Esophagus muscularis mucosa (tissue), 4 donors: ENCODE results near the gene CELF4. TPM values are rescaled to one million over a fixed set of nuclear protein-coding genes. Genes with fewer than 3 reads are reported as not detected.

Experiments
- DNase-seq: peaks from one replicate; pipeline ENCODE4 v3.0.0-alpha.2; 2017; ENCODE audit errors: extremely low spot score
- H3K27ac ChIP-seq, 4 donors: fragments of 200-600 bp; sonication (generic); replicated peaks in 1 of 4; 1 replicate in 3 of 4; 2 replicates in 1 of 4; pipeline ENCODE4 v1.5.1; 2016 to 2019; ENCODE audit warnings: mild to moderate bottlenecking in 1 of 4
- H3K27me3 ChIP-seq, 4 donors: fragments of 200-600 bp; sonication (generic); one replicate each; pipeline versions ENCODE4 v1.5.1 to v1.6.0; 2016 to 2019
- H3K36me3 ChIP-seq, 4 donors: fragments of 200-600 bp; sonication (generic); one replicate each; pipeline ENCODE4 v1.5.1; 2016 to 2019
- H3K4me1 ChIP-seq, 4 donors: fragments of 200-600 bp; sonication (generic); one replicate each; pipeline ENCODE4 v1.5.1; 2016 to 2019
- H3K4me3 ChIP-seq, 4 donors: fragments of 200-600 bp; sonication (generic); 1 replicate in 2 of 4; 2 replicates in 2 of 4; pipeline ENCODE4 v1.5.1; 2016 to 2019; ENCODE audit warnings: mild to moderate bottlenecking in 4 of 4, moderate library complexity in 1 of 4
- H3K9me3 ChIP-seq, 4 donors: fragments of 200-600 bp; sonication (generic); 1 replicate in 3 of 4; 2 replicates in 1 of 4; pipeline ENCODE4 v1.5.1; 2016 to 2019
- EP300 ChIP-seq: sonication (generic); formaldehyde crosslinking; IDR thresholded peaks from one replicate; pipeline ENCODE4 v1.6.1; 2017; ENCODE audit warnings: antibody characterized with exemption
- POLR2A ChIP-seq: fragments of 450-650 bp; IDR thresholded peaks from one replicate; pipeline ENCODE4 v1.6.1; 2017; ENCODE audit warnings: antibody characterized with exemption, moderate library complexity, mild to moderate bottlenecking, low read depth
- POLR2AphosphoS5 ChIP-seq, 2 donors: sonication (generic); formaldehyde crosslinking; IDR thresholded peaks; one replicate each; pipeline ENCODE4 v1.6.1; 2017; ENCODE audit warnings: antibody characterized with exemption in 2 of 2
- WGBS: methylation state at CpG from one replicate; pipeline ENCODE4 v1.1.5; 2018; 5-methylcytosine and 5-hydroxymethylcytosine counted together
- intact Hi-C: fragments of 100-400 bp; cut with DNase I; formaldehyde crosslinking; loops from one replicate; pipeline ENCODE4 v1.15.1; 2023
- total RNA-seq, 4 donors: library from RNA; depleted of rRNA; stranded (reverse); fragments of >200 nt; gene quantifications; one replicate each; pipeline versions ENCODE4 v1.1.0 to v1.2.1, GENCODE V29; 2016
- TF ChIP-seq, protein P1 (sequence below), 3 experiments: fragments of 200-600 bp in 2 of 3; fragments of 450-650 bp in 1 of 3; sonication (generic) in 2 of 3; IDR thresholded peaks; one replicate each; pipeline ENCODE4 v1.5.1; 2017 to 2019; ENCODE audit warnings: antibody characterized with exemption in 3 of 3, mild to moderate bottlenecking in 2 of 3, moderate library complexity in 1 of 3

The CELF4 gene
- total RNA-seq, 4 donors from 2014 or later = 0.86 to 1.8 (median 1.7) TPM

DNA sequence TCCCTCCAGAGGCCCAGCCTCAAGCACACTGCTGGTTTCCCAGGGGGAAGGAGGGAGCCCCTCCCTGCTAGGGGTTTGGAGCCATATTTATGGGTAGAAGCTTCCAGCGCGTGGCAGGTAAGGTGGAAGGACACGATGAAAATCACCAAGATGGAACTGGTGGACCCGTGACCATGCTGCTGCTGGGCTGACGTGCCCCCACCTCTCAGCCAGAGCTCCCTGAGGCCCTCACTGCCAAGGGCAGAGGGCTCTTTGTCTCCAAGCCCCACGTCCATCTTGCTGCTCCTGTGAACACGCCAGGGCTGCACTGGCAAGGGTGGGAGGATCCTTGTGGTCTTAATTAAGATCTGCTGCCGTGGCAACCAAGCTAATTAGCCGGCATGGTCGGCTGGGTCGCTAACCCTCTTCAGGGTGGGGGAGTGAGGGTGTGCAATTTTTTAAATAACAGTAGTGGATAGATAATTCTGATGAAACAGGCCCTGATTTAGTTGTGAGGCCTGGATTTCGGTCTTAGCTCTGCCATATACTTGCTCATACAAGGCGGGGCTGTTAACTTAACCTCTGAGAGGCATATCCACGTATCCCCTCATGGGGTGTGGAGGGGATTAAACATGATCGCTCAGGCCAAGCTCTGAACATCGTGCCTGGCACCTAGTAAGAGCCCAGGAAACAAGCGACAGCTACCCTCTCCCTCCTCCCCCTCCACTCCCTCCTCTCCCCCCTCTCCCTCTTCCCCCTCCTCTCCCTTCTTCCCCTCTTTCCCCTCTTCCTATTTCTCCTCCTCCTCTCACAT is 232.8 kb downstream of the CELF4 start:
- Histone ChIP-seq H3K27ac (no peak overlapping the region), H3K36me3 (no peaks in the 10 kb centered on the region), H3K4me1 (peaks cover 0 to 6% (median 0%) of the 10 kb centered on the region in 4 donors), H3K27me3 (peaks cover 0 to 16% (median 0%) of the 10 kb centered on the region in 4 donors), H3K9me3 (no peaks in the 10 kb centered on the region), H3K4me3 (no peak overlapping the region)
- 84% methylated on average over 15 of the region's 17 CpGs for WGBS
- TF ChIP-seq, protein P1, sequence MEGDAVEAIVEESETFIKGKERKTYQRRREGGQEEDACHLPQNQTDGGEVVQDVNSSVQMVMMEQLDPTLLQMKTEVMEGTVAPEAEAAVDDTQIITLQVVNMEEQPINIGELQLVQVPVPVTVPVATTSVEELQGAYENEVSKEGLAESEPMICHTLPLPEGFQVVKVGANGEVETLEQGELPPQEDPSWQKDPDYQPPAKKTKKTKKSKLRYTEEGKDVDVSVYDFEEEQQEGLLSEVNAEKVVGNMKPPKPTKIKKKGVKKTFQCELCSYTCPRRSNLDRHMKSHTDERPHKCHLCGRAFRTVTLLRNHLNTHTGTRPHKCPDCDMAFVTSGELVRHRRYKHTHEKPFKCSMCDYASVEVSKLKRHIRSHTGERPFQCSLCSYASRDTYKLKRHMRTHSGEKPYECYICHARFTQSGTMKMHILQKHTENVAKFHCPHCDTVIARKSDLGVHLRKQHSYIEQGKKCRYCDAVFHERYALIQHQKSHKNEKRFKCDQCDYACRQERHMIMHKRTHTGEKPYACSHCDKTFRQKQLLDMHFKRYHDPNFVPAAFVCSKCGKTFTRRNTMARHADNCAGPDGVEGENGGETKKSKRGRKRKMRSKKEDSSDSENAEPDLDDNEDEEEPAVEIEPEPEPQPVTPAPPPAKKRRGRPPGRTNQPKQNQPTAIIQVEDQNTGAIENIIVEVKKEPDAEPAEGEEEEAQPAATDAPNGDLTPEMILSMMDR (IDR thresholded peaks at IDR 0.05) = no peak
- TF ChIP-seq POLR2A (no peak), POLR2AphosphoS5 (IDR thresholded peaks at IDR 0.05) (no peak), EP300 (no peak)
- DNase-seq = no peak
- intact Hi-C loops = no loop called here

DNA sequence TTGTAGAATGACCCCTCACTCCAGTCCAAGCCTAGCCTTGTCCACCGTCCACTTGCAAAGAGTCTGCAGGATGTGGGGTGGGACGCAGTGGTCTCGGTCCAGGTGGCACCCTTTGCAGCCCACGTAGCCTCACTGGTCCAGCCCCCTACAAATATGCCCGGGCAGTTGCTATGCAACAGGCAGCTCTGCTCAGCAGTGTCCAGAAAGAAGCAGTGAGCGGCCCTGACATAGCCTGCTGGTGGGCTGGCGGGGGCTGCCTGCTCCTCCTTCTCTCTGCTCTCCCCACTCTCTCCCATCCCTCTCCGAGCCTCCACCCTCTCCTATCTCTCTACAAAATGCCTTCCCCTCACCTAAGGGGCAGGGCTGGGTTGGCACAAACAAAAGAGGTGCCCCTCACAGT is 233.4 kb downstream of the CELF4 start:
- intact Hi-C loops = no loop called here
- Histone ChIP-seq H3K4me1 (peaks cover 0 to 6% (median 0%) of the 10 kb centered on the region in 4 donors), H3K27me3 (peaks cover 0 to 16% (median 0%) of the 10 kb centered on the region in 4 donors), H3K4me3 (no peak overlapping the region), H3K9me3 (no peaks in the 10 kb centered on the region), H3K27ac (no peak overlapping the region), H3K36me3 (no peaks in the 10 kb centered on the region)
- 82% methylated on average over 8 of the region's 8 CpGs for WGBS
- TF ChIP-seq POLR2A (no peak), POLR2AphosphoS5 (IDR thresholded peaks at IDR 0.05) (no peak), EP300 (no peak)
- TF ChIP-seq, protein P1 (IDR thresholded peaks at IDR 0.05) = no peak
- DNase-seq = no peak

DNA sequence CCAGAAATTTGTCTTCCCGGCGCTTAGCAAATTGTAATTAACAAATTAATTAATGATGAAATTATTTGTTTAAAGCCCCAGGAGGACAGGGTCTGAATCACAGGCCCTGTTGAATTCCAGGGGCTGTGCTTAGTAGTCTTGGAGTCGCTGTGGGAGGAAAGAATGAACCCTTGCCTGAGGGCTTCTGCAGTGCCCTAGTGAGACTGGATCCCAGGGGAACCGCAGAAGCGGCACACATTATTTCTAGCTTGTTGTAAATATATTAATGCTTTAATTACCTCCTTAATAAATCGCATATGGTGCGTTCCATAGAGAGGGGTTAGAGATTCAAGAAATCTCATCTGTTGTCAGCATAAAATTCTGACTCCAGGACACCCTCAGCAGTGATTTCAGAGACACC is 235.4 kb downstream of the CELF4 start:
- Histone ChIP-seq H3K9me3 (no peaks in the 10 kb centered on the region), H3K27ac (no peak overlapping the region), H3K36me3 (no peaks in the 10 kb centered on the region), H3K4me3 (no peak overlapping the region), H3K4me1 (peaks cover 0 to 6% (median 0%) of the 10 kb centered on the region in 4 donors), H3K27me3 (peaks cover 0 to 12% (median 0%) of the 10 kb centered on the region in 4 donors)
- 84% methylated on average over 7 of the region's 7 CpGs for WGBS
- no peak for DNase-seq
- TF ChIP-seq POLR2A (no peak), EP300 (no peak), POLR2AphosphoS5 (IDR thresholded peaks at IDR 0.05) (no peak)
- TF ChIP-seq, protein P1 (IDR thresholded peaks at IDR 0.05) = no peak
- intact Hi-C loops = no loop called here

DNA sequence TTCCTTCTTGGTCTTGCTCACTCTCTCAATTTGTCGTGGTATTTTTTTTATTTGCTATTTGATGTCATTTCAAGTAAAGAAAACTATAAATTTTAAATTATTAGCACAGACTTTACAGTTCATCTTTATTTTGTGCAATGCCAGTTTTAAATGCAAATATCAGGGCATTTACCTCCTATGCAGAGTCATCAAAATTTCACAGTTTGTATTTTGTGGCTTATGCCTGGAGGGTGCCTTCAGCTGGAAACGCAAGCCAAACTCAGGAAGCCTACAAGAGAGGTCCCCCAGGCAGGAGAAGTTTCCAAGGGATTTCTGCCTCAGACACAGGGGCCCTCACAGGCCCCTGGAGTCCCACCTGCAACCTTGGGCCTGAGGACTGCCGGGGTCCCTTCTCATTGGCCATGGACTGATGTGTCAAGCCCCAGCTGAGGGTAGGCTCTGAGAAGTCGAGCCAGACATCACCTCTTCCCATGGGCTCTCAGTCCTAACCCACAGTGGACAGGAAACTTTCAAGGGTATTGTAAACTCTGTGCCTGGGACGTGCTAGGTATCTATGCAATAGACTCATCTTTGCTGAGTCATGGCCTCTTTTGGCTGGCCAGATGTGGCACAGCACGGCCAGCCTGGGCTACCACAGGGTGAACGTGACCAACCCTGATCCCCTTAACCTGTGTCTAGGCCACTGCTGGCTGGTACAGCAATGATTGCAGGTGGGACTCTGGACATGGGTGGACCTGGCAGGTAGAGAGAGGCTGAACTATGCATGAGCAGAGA is 236.5 kb downstream of the CELF4 start:
- Histone ChIP-seq H3K9me3 (no peaks in the 10 kb centered on the region), H3K36me3 (no peaks in the 10 kb centered on the region), H3K27me3 (peaks cover 0 to 1% (median 0%) of the 10 kb centered on the region in 4 donors), H3K27ac (no peak overlapping the region), H3K4me1 (no peaks in the 10 kb centered on the region), H3K4me3 (no peak overlapping the region)
- WGBS = 95% methylated on average over 7 of the region's 7 CpGs
- intact Hi-C loops = no loop called here
- no peak for DNase-seq
- TF ChIP-seq POLR2A (no peak), EP300 (no peak), POLR2AphosphoS5 (IDR thresholded peaks at IDR 0.05) (no peak)
- TF ChIP-seq, protein P1 (IDR thresholded peaks at IDR 0.05) = no peak
